Spleen (tissue), 11 donors: ENCODE measurements around the gene VAMP8. TPM values are rescaled to one million over a fixed set of nuclear protein-coding genes. Genes with fewer than 3 reads are reported as not detected.

Source experiments
- DNase-seq: peaks from one replicate; pipeline ENCODE4 v3.0.0-alpha.2; 2020
- H3K27ac ChIP-seq, 8 donors: fragments of 200-600 bp; sonication (generic) in 7 of 8; 1 replicate in 4 of 8; 2 replicates in 4 of 8; pipeline versions ENCODE4 v1.5.0 to v1.8.0; 2016 to 2021; ENCODE audit warnings: inconsistent platforms in 4 of 8, mild to moderate bottlenecking in 4 of 8, moderate library complexity in 1 of 8
- H3K27me3 ChIP-seq, 7 donors: fragments of 200-600 bp; sonication (generic) in 6 of 7; replicated peaks in 1 of 7; 1 replicate in 4 of 7; 2 replicates in 3 of 7; pipeline versions ENCODE4 v1.5.0 to v1.8.0; 2016 to 2021; ENCODE audit warnings: inconsistent platforms in 3 of 7, mild to moderate bottlenecking in 1 of 7
- H3K36me3 ChIP-seq, 6 donors: fragments of 200-600 bp; sonication (generic) in 5 of 6; 1 replicate in 4 of 6; 2 replicates in 2 of 6; pipeline versions ENCODE4 v1.5.0 to v1.8.0; 2016 to 2021; ENCODE audit warnings: inconsistent platforms in 2 of 6
- H3K4me1 ChIP-seq, 6 donors: fragments of 200-600 bp; sonication (generic) in 5 of 6; 1 replicate in 3 of 6; 2 replicates in 3 of 6; pipeline versions ENCODE4 v1.5.0 to v1.8.0; 2016 to 2021; ENCODE audit warnings: inconsistent platforms in 3 of 6
- H3K4me3 ChIP-seq, 8 donors: fragments of 200-600 bp; sonication (generic) in 7 of 8; 1 replicate in 4 of 8; 2 replicates in 4 of 8; pipeline versions ENCODE4 v1.5.0 to v1.8.0; 2016 to 2021; ENCODE audit warnings: inconsistent platforms in 4 of 8, mild to moderate bottlenecking in 4 of 8, moderate library complexity in 2 of 8
- H3K9me3 ChIP-seq, 8 donors: fragments of 200-600 bp; sonication (generic) in 7 of 8; 1 replicate in 4 of 8; 2 replicates in 4 of 8; pipeline versions ENCODE4 v1.5.0 to v1.8.0; 2016 to 2021; ENCODE audit warnings: inconsistent platforms in 4 of 8
- CTCF ChIP-seq, 11 experiments: fragments of 200-600 bp in 7 of 11; fragments of 450-650 bp in 4 of 11; sonication (generic) in 4 of 11; IDR thresholded peaks in 8 of 11; conservative IDR thresholded peaks in 3 of 11; 1 replicate in 7 of 11; 2 replicates in 4 of 11; pipeline versions ENCODE4 v1.4.0 to v1.8.0; 2016 to 2021; ENCODE audit warnings: antibody characterized with exemption in 11 of 11, inconsistent platforms in 4 of 11, mild to moderate bottlenecking in 1 of 11
- POLR2A ChIP-seq, 3 donors: fragments of 450-650 bp; IDR thresholded peaks; one replicate each; pipeline ENCODE4 v1.5.1; 2017; ENCODE audit warnings: antibody characterized with exemption in 3 of 3, mild to moderate bottlenecking in 1 of 3
- POLR2AphosphoS5 ChIP-seq, 3 donors: sonication (generic); formaldehyde crosslinking; IDR thresholded peaks; one replicate each; pipeline ENCODE4 v1.5.1; 2017; ENCODE audit warnings: antibody characterized with exemption in 3 of 3
- WGBS, 5 donors: extraction: QIAGEN DNeasy Blood & Tissue Kit in 3 of 5; methylation state at CpG; one replicate each; pipeline versions ENCODE4 v1.1.5 to v1.1.7; 2013 to 2018; 5-methylcytosine and 5-hydroxymethylcytosine counted together
- intact Hi-C: fragments of 100-400 bp; cut with DNase I; formaldehyde crosslinking; loops from one replicate; pipeline ENCODE4 v1.15.0; 2023; ENCODE audit warnings: low total_unique reads
- polyA plus RNA-seq, 3 donors: library from polyadenylated mRNA; stranded (reverse); fragments of 200-250 nt; gene quantifications; one replicate each; pipeline ENCODE4 v1.2.1, GENCODE V29; 2013
- total RNA-seq, 7 donors: library from RNA; depleted of rRNA in 3 of 7; stranded (reverse); fragments of >200 nt in 3 of 7; fragmentation: NEBNext Ultra II Directional in 4 of 7; extraction: Animal tissue kit (Norgen Biotek cat#: 25700) in 4 of 7; gene quantifications; one replicate each; pipeline versions ENCODE4 v1.1.0 to v1.2.1, GENCODE V29; 2016 to 2021
- donor health status: healthy with polysubstance abuse.
- donor health status: DM: no; HTN: no; CAD: no; lungs with moderate emphysema.
- donor health status: DM: no; HTN: no; CAD: no.
- donor health status: Bipolar disorder and iron deficiency.
- donor health status: healthy.
- donor health status: DM: no; HTN: no; CAD: no.
- donor health status: DM: yes; HTN: yes; CAD: no.

VAMP8 gene
- total and polyA plus RNA-seq, 10 donors = 119 to 401 (median 152) TPM

- Histone ChIP-seq H3K27ac (peak overlapping the region in 5 of 8 donors; percentile 77 to 89 (median 86)), H3K4me3 (peak overlapping the region in 2 of 8 donors; percentile 53 to 73), H3K27me3 (peaks cover 0 to 5% (median 0%) of the 10 kb centered on the region in 7 donors), H3K4me1 (peaks cover 19 to 88% (median 63%) of the 10 kb centered on the region in 6 donors), H3K9me3 (no peaks in the 10 kb centered on the region), H3K36me3 (peaks cover 0 to 29% (median 5%) of the 10 kb centered on the region in 6 donors)
- peak; percentile 44 for DNase-seq
- intact Hi-C loops = no loop called here
- no peak for TF ChIP-seq POLR2AphosphoS5 (IDR thresholded peaks at IDR 0.05)
- TF ChIP-seq POLR2A (IDR thresholded peaks at IDR 0.05) = no peak
- no peak for TF ChIP-seq CTCF (IDR thresholded peaks at IDR 0.05 in 8 of 11, conservative IDR thresholded peaks at IDR 0.05 in 3 of 11)
- 59 to 100% (median 85%) methylated on average over 3 of the region's 3 CpGs for WGBS, 5 donors
Observed at GRCh38 chr2:85580206-85580605, 2.8 kb downstream of the VAMP8 start.

- no peak for DNase-seq
- intact Hi-C loops = no loop called here
- WGBS, 5 donors = 37 to 75% (median 60%) methylated on average over 1 of the region's 1 CpG
- peak overlapping the region in 4 of 8 donors; percentile 89 to 93 (median 92) for H3K27ac ChIP-seq
- TF ChIP-seq POLR2AphosphoS5 (IDR thresholded peaks at IDR 0.05) (no peak), POLR2A (IDR thresholded peaks at IDR 0.05) (no peak), CTCF (IDR thresholded peaks at IDR 0.05 in 8 of 11, conservative IDR thresholded peaks at IDR 0.05 in 3 of 11) (no peak)
- no peak overlapping the region for H3K4me3 ChIP-seq
- H3K27me3 ChIP-seq = peaks cover 0 to 5% (median 0%) of the 10 kb centered on the region in 7 donors
- H3K4me1 ChIP-seq = peaks cover 33 to 100% (median 80%) of the 10 kb centered on the region in 6 donors
- no peaks in the 10 kb centered on the region for H3K9me3 ChIP-seq
- H3K36me3 ChIP-seq = peaks cover 0 to 29% (median 5%) of the 10 kb centered on the region in 6 donors
Observed at GRCh38 chr2:85582492-85582891, 5.1 kb downstream of the VAMP8 start.

GRCh38 chr2:85583667-85584353 lies 6.4 kb downstream of the VAMP8 start:
- WGBS, 5 donors = 19 to 32% (median 21%) methylated on average over 10 to 16 of the region's 16 CpGs
- peaks cover 0 to 5% (median 0%) of the 10 kb centered on the region in 7 donors for H3K27me3 ChIP-seq
- peak overlapping the region; percentile 83 to 93 (median 88) for H3K27ac ChIP-seq
- TF ChIP-seq CTCF (IDR thresholded peaks at IDR 0.05 in 8 of 11, conservative IDR thresholded peaks at IDR 0.05 in 3 of 11) (no peak), POLR2AphosphoS5 (IDR thresholded peaks at IDR 0.05) (peak in 1 of 3 donors; percentile 42)
- DNase-seq = no peak
- peak overlapping the region; percentile 39 to 77 (median 58) for H3K4me3 ChIP-seq
- H3K36me3 ChIP-seq = peaks cover 0 to 29% (median 5%) of the 10 kb centered on the region in 6 donors
- intact Hi-C loops = no loop called here
- no peaks in the 10 kb centered on the region for H3K9me3 ChIP-seq
- H3K4me1 ChIP-seq = peaks cover 43 to 100% (median 84%) of the 10 kb centered on the region in 6 donors

GRCh38 chr2:85584354-85584856 lies 7.0 kb downstream of the VAMP8 start, which contains the start of gene VAMP5:
TSS of gene VAMP5 (plus strand) at chr2:85584431. CDS start at chr2:85584491, 60 bp downstream.
- WGBS, 5 donors = 1 to 10% (median 4%) methylated on average over 27 to 52 of the region's 52 CpGs
- intact Hi-C loops = no loop called here

More at GRCh38 chr2:85584354-85584856, 7.0 kb downstream of the VAMP8 start, which contains the start of gene VAMP5:
- Histone ChIP-seq H3K4me3 (peak within 1 kb of the TSS; percentile 39 to 77 (median 58)), H3K9me3 (no peaks in the 10 kb centered on the region), H3K4me1 (peaks cover 43 to 100% (median 82%) of the 10 kb centered on the region in 6 donors), H3K27me3 (peaks cover 0 to 5% (median 0%) of the 10 kb centered on the region in 7 donors), H3K27ac (peak within 1 kb of the TSS; percentile 83 to 93 (median 88)), H3K36me3 (peaks cover 0 to 29% (median 5%) of the 10 kb centered on the region in 6 donors)
- TF ChIP-seq POLR2A (IDR thresholded peaks at IDR 0.05) (peak in 1 of 3 donors; percentile 9), POLR2AphosphoS5 (IDR thresholded peaks at IDR 0.05) (peak; percentile 58 to 83 (median 79)), CTCF (IDR thresholded peaks at IDR 0.05 in 8 of 11, conservative IDR thresholded peaks at IDR 0.05 in 3 of 11) (no peak)
- DNase-seq = peak; percentile 90
